Esophagus squamous epithelium (tissue), 4 donors: Measurements from ENCODE around the gene ALG1.

Source experiments
- CTCF ChIP-seq, 6 experiments: fragments of 450-650 bp in 4 of 6; fragments of 200-600 bp in 2 of 6; sonication (generic) in 2 of 6; IDR thresholded peaks; one replicate each; pipeline ENCODE4 v1.5.1; 2016 to 2019; ENCODE audit warnings: antibody characterized with exemption in 6 of 6, mild to moderate bottlenecking in 4 of 6, moderate library complexity in 4 of 6
- POLR2A ChIP-seq, 4 donors: fragments of 450-650 bp; IDR thresholded peaks; one replicate each; pipeline ENCODE4 v1.6.1; 2017; ENCODE audit warnings: antibody characterized with exemption in 4 of 4, mild to moderate bottlenecking in 4 of 4, moderate library complexity in 3 of 4

GRCh38 chr16:5030251-5030870 lies 41.3 kb upstream of the ALG1 start:
- TF ChIP-seq POLR2A (IDR thresholded peaks at IDR 0.05) (no peak), CTCF (IDR thresholded peaks at IDR 0.05) (no peak)
